H1 (cell line): Measurements from ENCODE around the gene FAM8A1.

Experiments
- BCL11A ChIP-seq, 2 experiments: IDR thresholded peaks; one replicate each; pipeline ENCODE4 v1.6.1; 2011; ENCODE audit warnings: low read depth in 2 of 2, low read length in 2 of 2, mild to moderate bottlenecking in 2 of 2
- CBX8 ChIP-seq: fragments of 300-800, 300-1000 bp; sonication (generic); IDR thresholded peaks from 2 replicates; pipeline ENCODE4 v1.7.1; 2016; ENCODE audit warnings: low read depth, low read length, borderline replicate concordance
- GABPA ChIP-seq: IDR thresholded peaks from 2 replicates; pipeline ENCODE4 v1.6.1; 2011; ENCODE audit warnings: mild to moderate bottlenecking, low read length, moderate library complexity, borderline replicate concordance; ENCODE audit not compliant: insufficient read depth
- HDAC6 ChIP-seq: IDR thresholded peaks from one replicate; pipeline ENCODE4 v1.7.1; 2012; ENCODE audit warnings: low read depth, mild to moderate bottlenecking, inconsistent platforms, low read length, moderate library complexity
- JUN ChIP-seq: IDR thresholded peaks from 2 replicates; pipeline ENCODE4 v1.6.1; 2011; ENCODE audit warnings: low read depth, mild to moderate bottlenecking, improper control_type of control experiment, low read length
- POLR2A ChIP-seq, 2 experiments: IDR thresholded peaks; 1 replicate in 1 of 2; 2 replicates in 1 of 2; pipeline ENCODE4 v1.6.1; 2011; ENCODE audit warnings: low read depth in 2 of 2, low read length in 2 of 2, mild to moderate bottlenecking in 2 of 2; ENCODE audit errors: control extremely low read depth in 1 of 2
- POLR2AphosphoS5 ChIP-seq: IDR thresholded peaks from 2 replicates; pipeline ENCODE4 v1.6.1; 2011; ENCODE audit warnings: low read depth, low read length
- POU5F1 ChIP-seq: IDR thresholded peaks from 2 replicates; pipeline ENCODE4 v1.6.1; 2011; ENCODE audit warnings: low read depth, mild to moderate bottlenecking, low read length, moderate library complexity
- SIN3A ChIP-seq, 2 experiments: IDR thresholded peaks in 1 of 2; conservative IDR thresholded peaks in 1 of 2; 2 replicates each; pipeline ENCODE4 v1.6.1; 2011 to 2012; ENCODE audit warnings: low read length in 2 of 2, improper control_type of control experiment in 1 of 2, low read depth in 1 of 2, mild to moderate bottlenecking in 1 of 2
- TAF1 ChIP-seq: IDR thresholded peaks from 2 replicates; pipeline ENCODE4 v1.6.1; 2011; ENCODE audit warnings: mild to moderate bottlenecking, low read depth, low read length
- TAF7 ChIP-seq: optimal IDR thresholded peaks from 2 replicates; pipeline ENCODE3; 2011; ENCODE audit warnings: low read depth, mild to moderate bottlenecking, inconsistent platforms, low read length, moderate library complexity, borderline replicate concordance
- TF ChIP-seq, protein P1 (sequence below): IDR thresholded peaks from 2 replicates; pipeline ENCODE4 v1.6.1; 2012; ENCODE audit warnings: low read length, inconsistent platforms
- TF ChIP-seq, protein P2 (sequence below), 3 experiments: IDR thresholded peaks; 1 replicate in 2 of 3; 2 replicates in 1 of 3; pipeline versions ENCODE4 v1.5.1 to v1.6.1; 2011; ENCODE audit warnings: low read length in 3 of 3, mild to moderate bottlenecking in 3 of 3, inconsistent platforms in 2 of 3, low read depth in 1 of 3, moderate library complexity in 1 of 3; ENCODE audit not compliant: insufficient read depth in 1 of 3; ENCODE audit errors: control extremely low read depth in 1 of 3
- TF ChIP-seq, protein P3 (sequence below): IDR thresholded peaks from 2 replicates; pipeline ENCODE4 v1.6.1; 2012; ENCODE audit warnings: inconsistent platforms

DNA sequence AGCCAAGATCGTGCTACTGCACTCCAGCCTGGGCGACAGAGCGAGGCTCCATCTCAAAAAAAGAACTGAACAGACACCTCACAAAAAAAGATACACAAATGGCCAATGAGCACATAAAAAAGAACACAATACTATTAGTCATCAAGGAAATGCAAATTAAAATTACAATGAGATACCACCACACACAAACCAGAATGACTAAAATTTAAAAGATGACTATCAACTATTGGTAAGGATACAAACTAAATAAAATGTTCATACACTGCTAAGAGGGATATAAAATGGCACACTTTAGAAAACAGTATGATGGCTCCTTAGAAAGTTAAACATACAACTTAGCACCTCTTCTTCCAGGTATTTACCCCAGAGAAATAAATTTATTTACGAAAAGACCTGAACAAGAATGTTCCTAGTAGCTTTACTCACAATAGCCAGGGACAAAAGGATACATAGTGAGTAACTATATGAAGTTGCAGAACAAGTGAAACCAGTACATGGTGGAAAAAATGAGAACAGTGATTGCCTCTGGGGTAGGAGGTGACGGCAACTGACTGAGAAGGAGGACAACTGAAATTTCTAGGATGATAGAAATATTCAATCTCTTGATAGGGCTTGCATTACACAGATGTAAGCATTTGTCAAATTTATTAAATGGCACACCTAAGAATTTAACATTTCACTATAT lies 53.2 kb downstream of the FAM8A1 start:
- TF ChIP-seq, protein P1, sequence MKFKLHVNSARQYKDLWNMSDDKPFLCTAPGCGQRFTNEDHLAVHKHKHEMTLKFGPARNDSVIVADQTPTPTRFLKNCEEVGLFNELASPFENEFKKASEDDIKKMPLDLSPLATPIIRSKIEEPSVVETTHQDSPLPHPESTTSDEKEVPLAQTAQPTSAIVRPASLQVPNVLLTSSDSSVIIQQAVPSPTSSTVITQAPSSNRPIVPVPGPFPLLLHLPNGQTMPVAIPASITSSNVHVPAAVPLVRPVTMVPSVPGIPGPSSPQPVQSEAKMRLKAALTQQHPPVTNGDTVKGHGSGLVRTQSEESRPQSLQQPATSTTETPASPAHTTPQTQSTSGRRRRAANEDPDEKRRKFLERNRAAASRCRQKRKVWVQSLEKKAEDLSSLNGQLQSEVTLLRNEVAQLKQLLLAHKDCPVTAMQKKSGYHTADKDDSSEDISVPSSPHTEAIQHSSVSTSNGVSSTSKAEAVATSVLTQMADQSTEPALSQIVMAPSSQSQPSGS, result no peak
- TF ChIP-seq, protein P2, sequence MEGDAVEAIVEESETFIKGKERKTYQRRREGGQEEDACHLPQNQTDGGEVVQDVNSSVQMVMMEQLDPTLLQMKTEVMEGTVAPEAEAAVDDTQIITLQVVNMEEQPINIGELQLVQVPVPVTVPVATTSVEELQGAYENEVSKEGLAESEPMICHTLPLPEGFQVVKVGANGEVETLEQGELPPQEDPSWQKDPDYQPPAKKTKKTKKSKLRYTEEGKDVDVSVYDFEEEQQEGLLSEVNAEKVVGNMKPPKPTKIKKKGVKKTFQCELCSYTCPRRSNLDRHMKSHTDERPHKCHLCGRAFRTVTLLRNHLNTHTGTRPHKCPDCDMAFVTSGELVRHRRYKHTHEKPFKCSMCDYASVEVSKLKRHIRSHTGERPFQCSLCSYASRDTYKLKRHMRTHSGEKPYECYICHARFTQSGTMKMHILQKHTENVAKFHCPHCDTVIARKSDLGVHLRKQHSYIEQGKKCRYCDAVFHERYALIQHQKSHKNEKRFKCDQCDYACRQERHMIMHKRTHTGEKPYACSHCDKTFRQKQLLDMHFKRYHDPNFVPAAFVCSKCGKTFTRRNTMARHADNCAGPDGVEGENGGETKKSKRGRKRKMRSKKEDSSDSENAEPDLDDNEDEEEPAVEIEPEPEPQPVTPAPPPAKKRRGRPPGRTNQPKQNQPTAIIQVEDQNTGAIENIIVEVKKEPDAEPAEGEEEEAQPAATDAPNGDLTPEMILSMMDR (IDR thresholded peaks at IDR 0.05; ENCODE audit: control extremely low read depth in 1 of 3, insufficient read depth in 1 of 3, low read depth in 1 of 3, low read length in 3 of 3), result no peak
- TF ChIP-seq TAF7, result no peak
- TF ChIP-seq TAF1, result no peak
- TF ChIP-seq CBX8, result no peak
- TF ChIP-seq SIN3A (conservative IDR thresholded peaks at IDR 0.05 in 1 of 2, IDR thresholded peaks at IDR 0.05 in 1 of 2; ENCODE audit: low read depth in 1 of 2, low read length in 2 of 2), result no peak
- TF ChIP-seq JUN, result no peak
- TF ChIP-seq, protein P3, sequence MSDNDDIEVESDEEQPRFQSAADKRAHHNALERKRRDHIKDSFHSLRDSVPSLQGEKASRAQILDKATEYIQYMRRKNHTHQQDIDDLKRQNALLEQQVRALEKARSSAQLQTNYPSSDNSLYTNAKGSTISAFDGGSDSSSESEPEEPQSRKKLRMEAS, result no peak
- TF ChIP-seq BCL11A (IDR thresholded peaks at IDR 0.05; ENCODE audit: low read depth in 2 of 2, low read length in 2 of 2), result no peak
- TF ChIP-seq POU5F1, result no peak
- TF ChIP-seq HDAC6, result no peak
- no peak for TF ChIP-seq POLR2A (IDR thresholded peaks at IDR 0.05; ENCODE audit: control extremely low read depth in 1 of 2, low read depth in 2 of 2, low read length in 2 of 2)
- TF ChIP-seq POLR2AphosphoS5, result no peak
- no peak for TF ChIP-seq GABPA
